ENCODE results near the gene XIRP2.

- TF ChIP-seq ZNF563 (CRISPR knock-in tag; IDR thresholded peaks at IDR 0.05) (no peak), RBFOX2 (IDR thresholded peaks at IDR 0.05; ENCODE audit: low read depth, low read length) (no peak), ZNF678 (CRISPR knock-in tag; IDR thresholded peaks at IDR 0.05) (no peak), CTCF (CRISPR knock-in tag; IDR thresholded peaks at IDR 0.05) (no peak), ZNF776 (CRISPR knock-in tag; IDR thresholded peaks at IDR 0.05) (no peak), MNT (IDR thresholded peaks at IDR 0.05) (no peak)
Measured at GRCh38 chr2:167157523-167157922, 269.2 kb downstream of the XIRP2 start.
